HG03103 (cell line): ENCODE measurements around the gene SPACA5B.
"Not testable (repeated sequence)": the region's sequence is repeated elsewhere in the genome, so short reads cannot be mapped to it uniquely, and the experiment has no call there.

Experiments
- ATAC-seq: cut with Tn5 transposase; IDR thresholded peaks from one replicate; pipeline ENCODE4 v1.9.1; 2021; ENCODE audit warnings: low read depth; ENCODE audit not compliant: unreplicated experiment

SPACA5B gene

GRCh38 chrX:48130326-48130725 is at the start of gene SPACA5B:
TSS of gene SPACA5B (plus strand) at chrX:48130626. CDS start at chrX:48130688, 62 bp downstream.
- ATAC-seq = not testable (repeated sequence)

DNA sequence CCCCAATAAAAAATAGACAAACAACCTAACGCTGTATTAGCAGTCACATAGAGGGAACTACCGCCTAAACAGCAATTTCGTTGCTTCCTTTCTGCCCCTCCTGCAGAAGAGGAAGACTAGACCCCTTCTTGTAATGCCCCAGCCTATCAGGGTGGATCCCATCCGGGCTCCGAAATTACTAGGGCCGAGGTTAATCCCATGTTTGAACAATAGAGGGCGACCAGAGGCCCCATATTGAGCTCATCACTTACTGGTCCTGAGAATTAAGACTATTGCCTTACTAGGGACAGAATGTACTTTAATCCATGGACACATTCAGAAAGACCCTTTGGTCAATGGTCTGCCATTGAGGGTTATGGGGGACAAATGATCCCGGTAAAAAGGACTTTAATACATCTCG is 47.2 kb upstream of the SPACA5B start:
- no peak for ATAC-seq

- ATAC-seq = no peak
Observed at GRCh38 chrX:48083706-48084105, 46.7 kb upstream of the SPACA5B start.

- ATAC-seq = no peak
Observed at GRCh38 chrX:48086082-48086481, 44.3 kb upstream of the SPACA5B start.

DNA sequence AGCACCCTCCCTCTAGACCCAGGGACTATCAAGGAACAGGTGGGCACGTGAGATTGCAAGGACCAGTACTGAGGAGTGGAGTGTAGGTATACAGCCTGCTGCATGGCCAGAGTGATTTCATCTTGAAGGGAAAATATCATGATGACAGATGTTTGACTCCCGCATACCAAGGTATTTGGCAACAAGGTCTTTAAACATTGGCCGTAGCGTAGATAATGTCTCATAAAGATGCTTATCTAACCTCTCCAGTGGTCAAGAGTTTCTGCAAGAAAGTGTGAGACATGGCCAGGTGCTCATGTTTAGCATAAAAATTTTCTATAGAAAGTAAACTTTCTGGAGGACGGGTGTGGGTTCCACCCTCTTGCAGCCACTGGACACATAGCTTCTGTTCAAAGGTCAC is 40.3 kb upstream of the SPACA5B start:
- ATAC-seq = no peak

DNA sequence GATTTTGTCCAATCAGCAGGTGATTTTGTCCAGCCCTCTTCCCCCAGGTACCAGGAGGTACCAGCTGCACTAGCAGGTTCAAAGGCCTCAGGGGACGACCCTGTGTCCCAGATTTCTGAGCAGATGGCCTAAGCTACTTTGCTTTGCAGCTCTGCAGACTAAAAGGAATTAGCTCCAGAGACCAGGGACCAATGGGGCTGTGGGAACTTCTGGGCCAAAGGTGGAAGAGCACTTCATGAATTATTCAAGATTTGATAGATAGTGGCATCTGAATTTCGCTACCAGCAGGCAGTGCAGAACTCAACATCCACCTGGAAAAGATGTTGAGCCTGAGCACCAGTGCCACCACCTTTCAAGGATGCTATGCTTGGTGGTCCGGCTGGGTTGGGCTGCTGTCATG is 37.9 kb upstream of the SPACA5B start:
- not testable (repeated sequence) for ATAC-seq

GRCh38 chrX:48101443-48101842 is 29.0 kb upstream of the SPACA5B start:
- ATAC-seq = no peak

DNA sequence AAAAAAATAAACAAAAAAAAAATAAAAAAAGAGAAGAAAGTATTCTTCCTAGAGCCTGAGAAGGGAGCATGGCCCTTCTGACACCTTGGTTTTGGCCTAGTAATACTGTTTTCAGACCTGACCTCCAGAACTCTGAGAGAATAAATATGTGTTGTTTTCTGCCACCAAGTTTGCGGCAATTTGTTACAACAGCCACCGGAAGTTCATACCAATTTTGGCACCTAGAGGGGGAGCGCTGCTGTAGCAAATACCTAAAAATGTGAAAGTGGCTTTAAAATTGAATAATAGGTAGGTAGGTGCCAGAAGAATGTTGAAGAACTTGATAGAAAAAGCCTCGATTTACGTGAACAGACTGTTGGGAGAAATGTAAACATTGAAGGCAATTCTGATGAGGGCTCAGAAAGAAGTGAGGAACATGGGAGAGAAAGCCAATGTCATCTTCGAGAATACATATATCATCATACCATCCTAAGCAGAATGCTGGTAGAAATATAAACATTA is 27.5 kb upstream of the SPACA5B start:
- no peak for ATAC-seq

DNA sequence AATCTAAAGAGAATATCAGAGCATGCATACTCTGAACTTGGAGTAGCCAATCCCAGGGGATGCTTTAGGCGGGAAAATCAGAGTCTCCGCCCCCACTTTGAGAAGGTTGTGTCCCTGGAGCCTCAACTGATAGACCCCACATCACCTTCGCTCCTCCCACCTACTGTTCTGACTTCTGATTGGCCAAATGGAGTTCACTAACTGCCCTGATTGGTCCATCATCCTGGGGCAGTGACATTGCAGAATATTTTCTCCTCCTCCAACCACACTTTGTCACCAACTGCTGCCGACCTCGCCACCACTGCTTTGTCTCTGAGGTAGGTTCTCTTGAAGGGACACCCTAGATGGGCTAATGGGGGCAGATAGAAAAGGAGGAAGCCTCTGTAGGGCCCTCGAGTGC is 22.7 kb upstream of the SPACA5B start:
- ATAC-seq = no peak

DNA sequence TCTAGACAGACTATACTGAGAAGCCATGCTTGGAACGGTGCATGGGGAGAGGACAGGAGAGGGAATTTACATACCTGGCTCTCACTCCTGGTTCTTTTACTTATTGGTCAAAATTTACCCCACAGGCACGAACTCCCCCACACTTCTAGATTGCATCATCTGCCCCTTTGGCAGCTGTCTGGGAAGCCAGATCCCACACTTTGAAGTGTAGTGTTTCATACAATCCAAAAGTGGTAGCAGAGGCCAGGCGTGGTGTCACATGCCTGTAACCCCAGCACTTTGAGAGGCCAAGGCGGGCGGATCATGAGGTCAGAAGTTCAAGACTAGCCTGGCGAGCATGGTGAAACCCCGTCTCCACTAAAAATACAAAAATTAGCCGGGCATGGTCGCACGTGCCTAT is 5.1 kb upstream of the SPACA5B start:
- ATAC-seq = not testable (repeated sequence)

DNA sequence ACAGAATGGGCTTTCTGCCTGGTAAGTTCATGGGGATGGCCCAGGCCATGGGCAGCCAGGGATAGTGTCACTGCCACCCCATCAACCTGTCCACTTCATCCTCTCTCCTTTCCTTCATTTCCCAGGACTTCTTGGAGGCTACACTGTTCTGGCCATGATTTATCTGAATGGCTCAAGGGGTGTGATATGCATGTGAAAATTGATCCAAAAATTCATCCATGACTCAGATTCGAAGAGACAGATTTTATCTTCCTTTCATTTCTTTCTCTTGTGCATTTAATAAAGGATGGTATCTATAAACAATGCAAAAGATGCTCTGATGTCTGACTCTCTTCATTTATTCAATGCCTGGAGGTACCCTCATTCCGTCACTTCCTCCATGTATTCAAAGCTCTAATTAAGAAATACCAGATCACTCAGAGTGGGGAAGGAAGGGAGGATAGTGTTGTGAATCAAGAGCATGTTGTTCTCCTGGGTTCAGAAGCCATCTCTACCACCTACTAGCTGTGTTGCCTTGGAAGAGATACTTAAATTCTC is 1.9 kb downstream of the SPACA5B start:
- ATAC-seq = not testable (repeated sequence)

DNA sequence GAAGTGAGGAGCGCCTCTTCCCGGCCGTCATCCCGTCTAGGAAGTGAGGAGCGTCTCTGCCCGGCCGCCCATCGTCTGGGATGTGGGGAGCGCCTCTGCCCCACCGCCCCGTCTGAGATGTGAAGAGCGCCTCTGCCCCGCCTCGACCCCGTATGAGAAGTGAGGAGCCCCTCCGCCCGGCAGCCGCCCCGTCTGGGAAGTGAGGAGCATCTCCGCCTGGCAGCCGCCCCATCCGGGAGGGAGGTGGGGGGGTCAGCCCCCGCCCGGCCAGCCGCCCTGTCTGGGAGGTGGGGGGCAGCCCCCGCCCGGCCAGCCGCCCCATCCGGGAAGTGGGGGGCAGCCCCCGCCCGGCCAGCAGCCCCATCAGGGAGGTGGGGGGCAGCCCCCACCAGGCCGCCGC is 8.7 kb downstream of the SPACA5B start:
- not testable (repeated sequence) for ATAC-seq

DNA sequence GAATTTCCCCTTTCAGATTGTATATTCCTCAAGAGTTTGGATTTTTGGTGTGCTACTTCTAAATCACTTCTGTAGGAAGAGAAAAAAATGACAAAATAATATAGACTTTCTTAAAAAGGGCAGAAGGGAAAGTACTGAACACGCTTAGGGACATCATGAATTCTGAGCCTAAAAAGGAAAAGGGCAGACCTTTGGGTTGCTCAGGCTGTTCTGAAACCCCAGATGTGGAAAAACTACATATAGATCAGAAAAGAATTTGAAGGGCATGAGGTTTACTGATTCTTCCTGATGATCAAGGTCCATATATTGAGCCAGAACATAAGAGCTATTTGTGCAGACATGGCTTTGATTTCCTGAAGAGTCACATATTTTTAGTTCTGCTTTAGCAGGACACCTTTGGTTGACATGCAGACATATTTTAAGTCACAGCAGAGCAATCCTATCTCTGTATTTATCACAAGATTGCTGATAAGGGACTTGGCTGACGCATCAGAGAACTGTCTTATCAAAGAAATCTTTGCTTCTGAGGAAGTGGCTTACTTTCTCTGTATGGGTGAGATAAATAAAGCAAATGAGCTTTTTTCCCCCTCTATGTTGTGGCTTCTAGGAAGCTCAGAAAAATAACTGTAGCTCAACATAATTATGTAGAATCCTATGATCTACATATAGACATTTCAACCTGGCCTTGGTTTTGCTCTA is 11.5 kb downstream of the SPACA5B start:
- ATAC-seq = not testable (repeated sequence)

GRCh38 chrX:48142697-48143096 is 12.3 kb downstream of the SPACA5B start:
- not testable (repeated sequence) for ATAC-seq

- ATAC-seq = no peak
Observed at GRCh38 chrX:48153769-48154168, 23.3 kb downstream of the SPACA5B start.

DNA sequence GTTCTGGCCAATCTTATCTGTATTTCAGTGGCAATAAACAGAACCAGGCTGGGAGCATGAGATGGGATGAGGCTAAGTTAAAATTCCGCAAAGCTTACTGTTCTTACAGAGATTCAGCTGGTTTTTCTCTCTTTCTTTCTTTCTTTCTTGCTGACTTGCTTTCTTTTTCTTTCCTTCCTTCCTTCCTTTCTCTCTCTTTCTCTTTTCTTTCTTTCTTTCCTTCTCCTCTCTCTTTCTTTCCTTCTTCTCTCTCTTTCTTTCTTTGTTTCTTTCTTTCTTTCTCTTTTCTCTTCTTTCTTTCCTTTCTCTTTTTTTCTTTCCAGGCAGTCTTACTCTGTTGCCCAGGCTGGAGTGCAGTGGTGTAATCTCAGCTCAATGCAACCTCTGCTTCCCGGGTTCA is 24.4 kb downstream of the SPACA5B start:
- ATAC-seq = no peak

- ATAC-seq = no peak
Observed at GRCh38 chrX:48156014-48156413, 25.6 kb downstream of the SPACA5B start.

DNA sequence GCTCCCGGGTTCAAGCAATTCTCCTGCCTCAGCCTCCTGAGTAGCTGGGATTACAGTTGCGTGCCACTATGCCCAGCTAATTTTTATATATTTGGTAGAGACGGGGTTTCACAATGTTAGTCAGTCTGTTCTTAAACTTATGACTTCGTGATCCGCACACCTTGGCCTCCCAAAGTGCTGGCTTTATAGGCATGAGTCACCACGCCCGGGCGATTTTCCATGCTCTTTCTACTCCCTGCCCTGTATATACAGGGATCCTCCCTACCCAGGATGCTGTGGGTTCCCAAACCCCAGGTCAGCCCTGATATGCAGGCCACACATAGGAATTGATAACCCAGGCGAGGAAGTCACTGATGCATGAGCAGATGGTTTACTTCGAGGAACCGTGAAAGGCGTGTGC is 34.8 kb downstream of the SPACA5B start:
- ATAC-seq = no peak

DNA sequence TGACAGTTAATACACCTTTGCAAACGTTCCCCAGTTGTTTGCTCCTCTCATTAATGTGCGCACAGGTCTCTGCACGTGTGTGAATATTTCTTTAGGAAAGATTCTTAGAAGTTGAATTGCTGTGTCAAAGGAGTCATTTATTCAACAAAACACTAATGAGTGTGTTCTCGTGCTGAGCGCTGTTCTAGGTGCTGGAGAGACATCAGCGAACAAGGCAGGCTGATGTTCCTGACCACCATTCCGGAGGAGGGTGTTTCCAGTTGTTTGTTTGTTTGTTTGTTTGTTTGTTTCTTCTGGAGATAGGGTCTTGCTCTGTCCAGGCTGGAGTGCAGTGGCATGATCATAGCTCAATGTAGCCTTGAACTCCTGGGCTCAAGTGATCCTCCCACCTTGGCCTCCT is 35.9 kb downstream of the SPACA5B start:
- ATAC-seq = not testable (repeated sequence)

- ATAC-seq = no peak
Observed at GRCh38 chrX:48179691-48180090, 49.3 kb downstream of the SPACA5B start.

DNA sequence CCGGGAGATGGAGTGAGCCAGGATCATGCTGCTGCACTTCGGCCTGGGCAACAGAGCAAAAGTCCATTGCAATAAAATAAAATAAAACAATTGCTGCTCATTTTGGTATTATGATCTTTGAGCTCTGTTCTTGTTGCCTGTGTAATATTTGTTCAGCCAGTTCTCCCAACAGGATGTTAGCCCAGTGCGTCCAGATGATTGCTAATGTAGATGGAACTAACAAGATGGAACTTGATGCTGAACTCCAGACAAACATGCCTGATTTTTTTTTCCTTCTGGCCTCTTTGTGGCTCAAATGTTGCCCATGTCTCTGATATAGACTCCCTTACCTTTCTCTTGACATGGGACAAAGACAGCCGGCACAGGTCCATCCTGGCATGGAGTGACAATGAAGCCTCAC is 50.4 kb downstream of the SPACA5B start:
- no peak for ATAC-seq

- not testable (repeated sequence) for ATAC-seq
Observed at GRCh38 chrX:48181882-48182281, 51.5 kb downstream of the SPACA5B start.
